PC-3 (cell line): Measurements from ENCODE around the gene LPIN1. TPM values are rescaled to one million over a fixed set of nuclear protein-coding genes. Genes with fewer than 3 reads are reported as not detected.

Source experiments
- ATAC-seq: fragments of 200-7000 bp; cut with Tn5 transposase; 2 replicates; pipeline ENCODE4 v1.9.1; 2020; ENCODE audit warnings: mild to moderate bottlenecking, moderate library complexity
- BruUV-seq: library from RNA; stranded (reverse); fragments of 400-500 nt; replicated peaks from 2 replicates; lab custom pipeline; 2021; lab: Mats Ljungman, UMichigan
- CTCF ChIA-PET: fragments of 300-600 bp; sonication (Branson Sonifier 250); formaldehyde crosslinking; loops from one replicate; lab custom pipeline; 2022; ENCODE audit warnings: antibody characterized with exemption; lab: Charles Lee
- POLR2A ChIA-PET: fragments of 300-600 bp; sonication (Branson Sonifier 250); formaldehyde crosslinking; loops from one replicate; lab custom pipeline; 2022; ENCODE audit warnings: antibody characterized with exemption; ENCODE audit not compliant: unreplicated experiment; lab: Charles Lee
- DNase-seq: peaks from one replicate; pipeline ENCODE4 v3.0.0-alpha.2; 2015
- H2AFZ ChIP-seq: fragments of 300-600 bp; sonication (generic); 2 replicates; pipeline ENCODE4 v1.6.0; 2016; ENCODE audit warnings: antibody characterized with exemption, low read length
- H3F3A ChIP-seq: fragments of 300-600 bp; sonication (generic); one replicate; pipeline ENCODE4 v1.6.0; 2017; ENCODE audit warnings: antibody characterized with exemption, low read length, control low read depth, mild to moderate bottlenecking; ENCODE audit not compliant: unreplicated experiment
- H3K27ac ChIP-seq: fragments of 300-600 bp; sonication (generic); 2 replicates; pipeline ENCODE4 v1.5.1; 2016; ENCODE audit warnings: mild to moderate bottlenecking, low read length
- H3K27me3 ChIP-seq: fragments of 300-600 bp; sonication (generic); 2 replicates; pipeline ENCODE4 v1.6.1; 2016; ENCODE audit warnings: low read length, mixed read lengths
- H3K36me3 ChIP-seq: fragments of 300-600 bp; sonication (generic); 2 replicates; pipeline ENCODE4 v1.6.1; 2016; ENCODE audit warnings: low read depth, mixed run types, low read length, mixed read lengths
- H3K4me1 ChIP-seq: fragments of 300-600 bp; sonication (generic); 2 replicates; pipeline ENCODE4 v1.5.1; 2016; ENCODE audit warnings: low read length; ENCODE audit not compliant: insufficient read depth
- H3K4me2 ChIP-seq: fragments of 300-600 bp; sonication (generic); 2 replicates; pipeline ENCODE4 v1.6.0; 2016; ENCODE audit warnings: low read length
- H3K4me3 ChIP-seq: fragments of 300-600 bp; sonication (generic); 2 replicates; pipeline ENCODE4 v1.5.1; 2016; ENCODE audit warnings: mild to moderate bottlenecking, low read length, mixed read lengths
- H3K79me2 ChIP-seq: fragments of 300-600 bp; sonication (generic); 2 replicates; pipeline ENCODE4 v1.6.1; 2017; ENCODE audit warnings: low read length, mixed read lengths
- H3K9ac ChIP-seq: fragments of 300-600 bp; sonication (generic); 2 replicates; pipeline ENCODE4 v1.6.0; 2016; ENCODE audit warnings: mild to moderate bottlenecking, low read length
- H3K9me2 ChIP-seq: fragments of 300-600 bp; sonication (generic); replicated peaks from 2 replicates; pipeline ENCODE4 v1.6.1; 2016; ENCODE audit warnings: mixed run types, low read length, mixed read lengths
- H3K9me3 ChIP-seq: fragments of 300-600 bp; sonication (generic); 2 replicates; pipeline ENCODE4 v1.6.1; 2016; ENCODE audit warnings: low read length, mixed read lengths
- H4K20me1 ChIP-seq: fragments of 300-600 bp; sonication (generic); 2 replicates; pipeline ENCODE4 v1.6.1; 2016; ENCODE audit warnings: low read length, mixed read lengths
- CTCF ChIP-seq: fragments of 300-600 bp; sonication (generic); conservative IDR thresholded peaks from 2 replicates; pipeline ENCODE4 v1.5.1; 2017; ENCODE audit warnings: antibody characterized with exemption, low read depth, mild to moderate bottlenecking, low read length
- EZH2 ChIP-seq: fragments of 300-600 bp; sonication (generic); IDR thresholded peaks from one replicate; pipeline ENCODE4 v1.6.1; 2017; ENCODE audit warnings: antibody characterized with exemption, mild to moderate bottlenecking, low read length; ENCODE audit not compliant: unreplicated experiment
- EZH2phosphoT487 ChIP-seq: fragments of 300-600 bp; sonication (generic); IDR thresholded peaks from 2 replicates; pipeline ENCODE4 v1.6.1; 2018; ENCODE audit warnings: mild to moderate bottlenecking, antibody characterized with exemption, low read length, borderline replicate concordance
- intact Hi-C: fragments of 100-400 bp; cut with micrococcal nuclease; formaldehyde crosslinking; loops from 2 replicates; pipeline ENCODE4 v1.9.0; 2023
- total RNA-seq: library from RNA; depleted of rRNA; stranded (reverse); fragments of >200 nt; gene quantifications from 2 replicates; pipeline ENCODE4 v1.2.3, GENCODE V29; 2014

LPIN1 gene
- total RNA-seq, 1 experiment from 2014 or later: 40.9 TPM

DNA sequence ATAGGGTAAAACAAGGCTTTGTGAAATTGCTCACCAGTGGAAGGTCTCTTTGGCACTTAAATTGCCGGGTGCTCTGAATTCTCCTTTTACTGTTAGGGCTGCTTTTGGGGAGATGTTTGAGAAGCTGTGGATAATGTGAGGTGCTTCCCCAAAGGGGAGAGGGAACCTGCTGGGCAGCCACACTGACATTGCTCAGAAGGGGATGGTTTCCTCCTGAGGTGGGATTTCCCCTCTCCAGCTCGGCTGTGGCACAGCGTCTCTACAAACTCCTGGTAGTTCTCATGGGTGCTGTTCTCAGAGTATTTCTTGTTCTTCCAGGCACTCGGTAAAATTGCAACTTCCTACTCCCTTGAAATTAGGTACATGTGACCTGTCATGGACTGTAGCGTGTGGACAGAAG, 124.2 kb downstream of the LPIN1 start:
- no peak for ATAC-seq
- intact Hi-C loops: no loop called here
- Histone ChIP-seq H3K9me3 (no peaks in the 10 kb centered on the region), H3K9me2 (no peaks in the 10 kb centered on the region), H3K4me1 (no peaks in the 10 kb centered on the region), H3K27me3 (no peaks in the 10 kb centered on the region), H2AFZ (no peak overlapping the region), H3K4me3 (no peak overlapping the region), H3K9ac (no peak overlapping the region), H3K27ac (no peak overlapping the region), H3K4me2 (no peak overlapping the region), H3K36me3 (no peaks in the 10 kb centered on the region), H3F3A (no peaks in the 10 kb centered on the region), H3K79me2 (no peaks in the 10 kb centered on the region), H4K20me1 (no peaks in the 10 kb centered on the region)
- DNase-seq: no peak
- no peak for TF ChIP-seq EZH2phosphoT487
- TF ChIP-seq CTCF: no peak
- TF ChIP-seq EZH2: no peak
- ChIA-PET CTCF (no interaction called here), POLR2A (interaction anchor here (0.6 kb wide), 1 partner anchor 159 kb away, joined by 6 read pairs; no protein-coding TSS in a partner anchor)
- no TSS peak for BruUV-seq

DNA sequence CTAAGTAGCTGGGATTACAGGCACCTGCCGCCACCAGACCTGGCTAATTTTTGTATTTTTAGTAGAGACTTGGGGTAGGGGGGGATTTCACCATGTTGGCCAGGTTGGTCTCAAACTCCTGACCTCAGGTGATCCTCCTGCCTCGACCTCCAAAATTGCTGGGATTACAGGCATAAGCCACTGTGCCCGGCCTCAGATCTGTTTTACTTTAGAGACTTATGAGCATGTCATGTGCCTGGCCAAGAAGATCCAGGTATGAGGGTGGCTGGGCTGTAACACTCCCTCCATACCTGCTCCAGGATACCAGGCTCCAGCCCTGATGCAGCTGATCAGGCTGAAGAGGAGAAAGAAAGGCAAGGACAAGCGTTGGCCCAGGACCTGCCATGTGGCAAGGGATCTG, 125.0 kb downstream of the LPIN1 start:
- CTCF ChIA-PET: no interaction called here
- no TSS peak for BruUV-seq
- Histone ChIP-seq H3K4me1 (no peaks in the 10 kb centered on the region), H3K9me2 (no peaks in the 10 kb centered on the region), H3K36me3 (no peaks in the 10 kb centered on the region), H3K4me2 (no peak overlapping the region), H4K20me1 (no peaks in the 10 kb centered on the region), H3K9ac (no peak overlapping the region), H3K27me3 (no peaks in the 10 kb centered on the region), H2AFZ (no peak overlapping the region), H3F3A (no peaks in the 10 kb centered on the region), H3K9me3 (no peaks in the 10 kb centered on the region), H3K27ac (no peak overlapping the region), H3K79me2 (no peaks in the 10 kb centered on the region), H3K4me3 (no peak overlapping the region)
- no peak for TF ChIP-seq EZH2
- TF ChIP-seq CTCF: no peak
- TF ChIP-seq EZH2phosphoT487: no peak
- POLR2A ChIA-PET: no interaction called here
- DNase-seq (no peak), ATAC-seq (no peak)
- intact Hi-C loops: no loop called here

GRCh38 chr2:11872247-11872947, 126.0 kb downstream of the LPIN1 start:
- no peaks in the 10 kb centered on the region for H3K9me3 ChIP-seq
- H3K36me3 ChIP-seq: no peaks in the 10 kb centered on the region
- TF ChIP-seq EZH2phosphoT487: no peak
- no peak for TF ChIP-seq EZH2
- no peak for TF ChIP-seq CTCF
- H3K4me1 ChIP-seq: no peaks in the 10 kb centered on the region
- H3K27me3 ChIP-seq: no peaks in the 10 kb centered on the region
- intact Hi-C loops: no loop called here
- H3K9ac ChIP-seq: no peak overlapping the region
- DNase-seq: no peak
- no peak overlapping the region for H3K4me2 ChIP-seq
- ChIA-PET CTCF (no interaction called here), POLR2A (no interaction called here)
- no peak overlapping the region for H3K27ac ChIP-seq
- H3K79me2 ChIP-seq: no peaks in the 10 kb centered on the region
- H3K4me3 ChIP-seq: no peak overlapping the region
- no peaks in the 10 kb centered on the region for H4K20me1 ChIP-seq
- no peak overlapping the region for H2AFZ ChIP-seq
- no peaks in the 10 kb centered on the region for H3F3A ChIP-seq
- no peaks in the 10 kb centered on the region for H3K9me2 ChIP-seq
- no peak for ATAC-seq
- BruUV-seq: no TSS peak
